Nephron progenitor cell (in vitro differentiated cells): Measurements from ENCODE around the gene KDM3B.

Experiments used
- DNase-seq: peaks from one replicate; pipeline ENCODE4 v3.0.0; 2021
- H3K27ac Mint-ChIP-seq: 2 replicates; pipeline ENCODE4 v1.8.0; 2021; ENCODE audit warnings: mild to moderate bottlenecking, moderate library complexity, mixed read lengths
- H3K27me3 Mint-ChIP-seq: 2 replicates; pipeline ENCODE4 v1.8.0; 2021; ENCODE audit warnings: mild to moderate bottlenecking, low read depth, mixed read lengths; ENCODE audit not compliant: poor library complexity
- H3K36me3 Mint-ChIP-seq: 2 replicates; pipeline ENCODE4 v1.8.0; 2021; ENCODE audit warnings: low read depth, mixed read lengths
- H3K4me1 Mint-ChIP-seq: 2 replicates; pipeline ENCODE4 v1.8.0; 2021; ENCODE audit warnings: mixed read lengths
- H3K4me3 Mint-ChIP-seq: 2 replicates; pipeline ENCODE4 v1.8.0; 2021; ENCODE audit warnings: mild to moderate bottlenecking, moderate library complexity, mixed read lengths
- H3K9me3 Mint-ChIP-seq: 2 replicates; pipeline ENCODE4 v1.8.0; 2021; ENCODE audit warnings: mild to moderate bottlenecking, moderate library complexity, mixed read lengths
- TF ChIP-seq, protein P1 (sequence below): fragments of 200-600 bp; sonication (generic); IDR thresholded peaks from 2 replicates; pipeline ENCODE4 v1.5.0; 2021; ENCODE audit warnings: antibody characterized with exemption

The KDM3B gene

GRCh38 chr5:138360941-138361452 lies 8.5 kb downstream of the KDM3B start:
- no peak overlapping the region for H3K4me3 Mint-ChIP-seq
- H3K27ac Mint-ChIP-seq: peak overlapping the region; percentile 29
- TF ChIP-seq, protein P1, sequence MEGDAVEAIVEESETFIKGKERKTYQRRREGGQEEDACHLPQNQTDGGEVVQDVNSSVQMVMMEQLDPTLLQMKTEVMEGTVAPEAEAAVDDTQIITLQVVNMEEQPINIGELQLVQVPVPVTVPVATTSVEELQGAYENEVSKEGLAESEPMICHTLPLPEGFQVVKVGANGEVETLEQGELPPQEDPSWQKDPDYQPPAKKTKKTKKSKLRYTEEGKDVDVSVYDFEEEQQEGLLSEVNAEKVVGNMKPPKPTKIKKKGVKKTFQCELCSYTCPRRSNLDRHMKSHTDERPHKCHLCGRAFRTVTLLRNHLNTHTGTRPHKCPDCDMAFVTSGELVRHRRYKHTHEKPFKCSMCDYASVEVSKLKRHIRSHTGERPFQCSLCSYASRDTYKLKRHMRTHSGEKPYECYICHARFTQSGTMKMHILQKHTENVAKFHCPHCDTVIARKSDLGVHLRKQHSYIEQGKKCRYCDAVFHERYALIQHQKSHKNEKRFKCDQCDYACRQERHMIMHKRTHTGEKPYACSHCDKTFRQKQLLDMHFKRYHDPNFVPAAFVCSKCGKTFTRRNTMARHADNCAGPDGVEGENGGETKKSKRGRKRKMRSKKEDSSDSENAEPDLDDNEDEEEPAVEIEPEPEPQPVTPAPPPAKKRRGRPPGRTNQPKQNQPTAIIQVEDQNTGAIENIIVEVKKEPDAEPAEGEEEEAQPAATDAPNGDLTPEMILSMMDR: no peak
- DNase-seq: no peak
- peaks cover 4% of the 10 kb centered on the region for H3K9me3 Mint-ChIP-seq
- H3K4me1 Mint-ChIP-seq: peaks cover 14% of the 10 kb centered on the region
- peaks cover 24% of the 10 kb centered on the region for H3K36me3 Mint-ChIP-seq
- no peaks in the 10 kb centered on the region for H3K27me3 Mint-ChIP-seq

DNA sequence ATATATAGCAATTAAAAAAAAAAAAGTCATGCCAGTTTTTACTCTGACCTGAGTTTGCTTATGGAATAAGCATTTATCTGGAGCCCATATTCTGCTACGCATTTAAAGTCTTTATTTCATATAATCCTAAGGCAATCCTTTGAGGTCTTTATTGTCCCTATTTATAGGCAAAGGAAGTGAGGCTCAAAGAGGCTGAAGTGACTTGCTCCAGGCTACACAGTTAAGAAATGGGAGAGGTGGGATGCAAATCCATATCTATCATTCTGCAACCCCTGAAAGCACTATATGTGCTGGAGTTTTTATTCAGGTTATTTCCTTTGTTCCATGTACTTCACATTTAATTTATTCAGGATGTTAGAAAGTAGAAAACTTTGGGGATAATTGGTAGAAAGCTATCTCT lies 12.1 kb downstream of the KDM3B start:
- TF ChIP-seq, protein P1: no peak
- no peak for DNase-seq
- H3K27ac Mint-ChIP-seq: no peak overlapping the region
- H3K4me3 Mint-ChIP-seq: no peak overlapping the region
- H3K27me3 Mint-ChIP-seq: no peaks in the 10 kb centered on the region
- H3K36me3 Mint-ChIP-seq: peaks cover 16% of the 10 kb centered on the region
- peaks cover 2% of the 10 kb centered on the region for H3K9me3 Mint-ChIP-seq
- peaks cover 39% of the 10 kb centered on the region for H3K4me1 Mint-ChIP-seq

DNA sequence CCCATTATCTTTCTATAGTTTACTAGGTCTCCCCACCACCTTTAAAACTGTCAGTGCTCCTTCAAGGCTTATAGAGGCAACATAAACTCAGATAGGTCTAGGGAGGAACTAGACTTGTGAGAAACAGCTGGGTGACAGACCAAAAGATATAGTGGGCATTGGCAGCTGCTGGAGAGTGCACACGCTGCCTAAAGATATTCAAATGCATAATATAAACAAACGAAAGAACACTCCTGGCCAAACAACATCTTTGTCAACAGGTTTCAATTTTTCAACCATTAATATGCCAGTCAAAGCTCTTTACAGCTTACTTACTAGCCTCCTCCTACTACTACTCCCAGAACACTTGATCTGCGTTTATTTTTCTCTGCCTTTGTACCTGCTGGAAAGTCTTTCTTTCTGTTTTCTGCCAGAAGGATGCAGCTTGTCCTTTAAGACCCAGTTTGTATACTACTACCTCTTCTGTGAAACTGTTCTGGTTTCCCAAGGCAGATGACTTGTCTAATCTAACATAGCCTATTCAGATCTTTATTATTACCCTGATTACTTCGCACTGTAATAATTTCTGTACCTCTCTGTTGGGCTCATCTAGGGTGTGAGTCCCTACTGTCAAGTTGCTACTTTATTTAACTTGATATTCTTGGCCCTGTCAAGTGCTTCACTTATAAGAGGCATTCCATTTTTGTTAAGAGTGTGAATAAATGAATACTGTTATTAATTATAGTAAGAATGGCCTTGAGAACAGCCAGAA lies 14.3 kb downstream of the KDM3B start:
- no peak for DNase-seq
- Mint-ChIP-seq H3K4me1 (peaks cover 35% of the 10 kb centered on the region), H3K4me3 (no peak overlapping the region), H3K27me3 (no peaks in the 10 kb centered on the region), H3K36me3 (peaks cover 13% of the 10 kb centered on the region), H3K27ac (peak overlapping the region; percentile 79), H3K9me3 (no peaks in the 10 kb centered on the region)
- TF ChIP-seq, protein P1: no peak

DNA sequence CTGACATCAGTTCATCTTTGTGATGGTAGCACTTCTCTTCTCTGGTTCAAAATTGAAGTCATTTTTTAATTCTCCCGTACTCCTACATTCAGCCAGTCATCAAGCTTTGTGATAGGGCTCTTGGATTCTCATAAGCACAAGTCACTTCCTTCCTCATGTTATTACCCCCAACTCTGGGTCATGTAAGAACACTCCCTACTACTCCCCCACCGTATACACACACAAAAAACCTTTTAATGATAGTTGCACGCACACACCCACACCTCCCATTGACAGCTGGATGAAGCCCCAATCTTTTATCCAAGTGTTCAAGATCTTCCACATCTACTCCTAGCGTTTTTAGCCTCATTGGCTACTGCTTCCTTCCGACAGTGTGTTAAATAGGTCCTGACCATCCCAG lies 16.8 kb downstream of the KDM3B start:
- Mint-ChIP-seq H3K36me3 (peaks cover 17% of the 10 kb centered on the region), H3K4me1 (peaks cover 35% of the 10 kb centered on the region), H3K27me3 (no peaks in the 10 kb centered on the region), H3K9me3 (no peaks in the 10 kb centered on the region), H3K27ac (peak overlapping the region; percentile 42), H3K4me3 (no peak overlapping the region)
- no peak for DNase-seq
- TF ChIP-seq, protein P1: no peak

DNA sequence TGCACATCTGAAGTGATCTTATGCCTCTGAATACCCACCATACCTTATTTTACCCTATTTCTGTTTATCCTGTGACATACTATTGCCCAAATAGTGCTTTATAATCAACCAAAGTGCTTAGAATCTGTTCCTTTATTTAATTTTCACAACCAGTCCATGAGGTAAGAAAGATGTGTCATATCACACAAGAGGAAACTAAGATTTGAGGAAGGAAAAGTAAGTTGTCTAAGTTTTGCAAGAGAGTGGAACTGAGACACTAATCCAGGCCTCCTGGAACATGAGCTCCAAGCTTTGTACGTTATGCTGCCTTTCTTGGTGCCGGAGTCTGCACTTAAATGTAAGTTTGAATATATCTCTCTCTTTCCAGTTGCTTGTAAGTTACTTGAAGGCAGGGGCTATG lies 17.2 kb downstream of the KDM3B start:
- Mint-ChIP-seq H3K9me3 (no peaks in the 10 kb centered on the region), H3K4me3 (no peak overlapping the region), H3K27ac (peak overlapping the region; percentile 42), H3K27me3 (no peaks in the 10 kb centered on the region), H3K36me3 (peaks cover 19% of the 10 kb centered on the region), H3K4me1 (peaks cover 35% of the 10 kb centered on the region)
- no peak for DNase-seq
- TF ChIP-seq, protein P1: no peak

DNA sequence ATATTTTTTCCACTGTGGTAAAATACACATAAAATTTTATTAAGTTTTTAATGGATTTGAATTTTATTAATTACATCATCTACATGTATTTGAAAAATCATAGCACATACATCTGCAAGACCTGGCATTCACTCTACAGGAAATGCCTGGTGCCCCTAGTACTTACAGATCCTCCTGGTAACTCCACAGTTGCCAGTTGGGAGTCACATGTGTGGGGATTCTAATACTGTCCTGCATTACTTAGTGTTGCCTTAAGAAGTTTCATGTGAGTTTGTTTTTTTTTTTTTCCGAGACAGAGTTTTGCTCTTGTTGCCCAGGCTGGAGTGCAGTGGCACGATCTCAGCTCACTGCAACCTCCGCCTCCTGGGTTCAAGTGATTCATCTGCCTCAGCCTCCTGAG lies 18.1 kb downstream of the KDM3B start:
- peaks cover 23% of the 10 kb centered on the region for H3K36me3 Mint-ChIP-seq
- TF ChIP-seq, protein P1: no peak
- no peak overlapping the region for H3K27ac Mint-ChIP-seq
- no peak overlapping the region for H3K4me3 Mint-ChIP-seq
- no peak for DNase-seq
- peaks cover 35% of the 10 kb centered on the region for H3K4me1 Mint-ChIP-seq
- H3K27me3 Mint-ChIP-seq: no peaks in the 10 kb centered on the region
- no peaks in the 10 kb centered on the region for H3K9me3 Mint-ChIP-seq
